Colonic mucosa (tissue), 4 donors: ENCODE measurements around the gene TIGD4. TPM values are rescaled to one million over a fixed set of nuclear protein-coding genes. Genes with fewer than 3 reads are reported as not detected.

ENCODE experiments used
- DNase-seq: peaks from one replicate; pipeline ENCODE4 v3.0.0-alpha.2; 2020
- H3K27ac ChIP-seq: fragments of 200-600 bp; one replicate; pipeline ENCODE4 v1.8.0; 2021
- H3K27me3 ChIP-seq: fragments of 200-600 bp; one replicate; pipeline ENCODE4 v1.8.0; 2021
- H3K36me3 ChIP-seq: fragments of 200-600 bp; one replicate; pipeline ENCODE4 v1.8.0; 2021
- H3K4me1 ChIP-seq: fragments of 200-600 bp; one replicate; pipeline ENCODE4 v1.8.0; 2021; ENCODE audit warnings: mild to moderate bottlenecking
- H3K4me3 ChIP-seq: fragments of 200-600 bp; one replicate; pipeline ENCODE4 v1.8.0; 2021
- H3K9ac ChIP-seq, 2 donors: one replicate each; pipeline ENCODE4 v1.7.0; 2013; ENCODE audit warnings: control low read depth in 2 of 2, low read depth in 2 of 2, low read length in 2 of 2
- H3K9me3 ChIP-seq: fragments of 200-600 bp; one replicate; pipeline ENCODE4 v1.8.0; 2021
- CTCF ChIP-seq: fragments of 200-600 bp; IDR thresholded peaks from one replicate; pipeline ENCODE4 v1.8.0; 2022; ENCODE audit warnings: antibody characterized with exemption, mild to moderate bottlenecking
- intact Hi-C: fragments of 100-400 bp; cut with DNase I; formaldehyde crosslinking; loops from one replicate; pipeline ENCODE4 v1.14.1; 2022
- total RNA-seq, 2 donors: library from RNA; stranded (reverse); fragmentation: NEBNext Ultra II Directional in 1 of 2; extraction: Animal tissue kit (Norgen Biotek cat#: 25700) in 1 of 2; gene quantifications; one replicate each; pipeline ENCODE4 v1.2.1, GENCODE V29; 2021
- donor health status: healthy.
- donor health status: DM: no; HTN: no; CAD: no.
- donor health status: DM: no; HTN: no; CAD: no.

The TIGD4 gene
- total RNA-seq, 2 donors from 2014 or later, result 0.30 TPM; not detected in 1

DNA sequence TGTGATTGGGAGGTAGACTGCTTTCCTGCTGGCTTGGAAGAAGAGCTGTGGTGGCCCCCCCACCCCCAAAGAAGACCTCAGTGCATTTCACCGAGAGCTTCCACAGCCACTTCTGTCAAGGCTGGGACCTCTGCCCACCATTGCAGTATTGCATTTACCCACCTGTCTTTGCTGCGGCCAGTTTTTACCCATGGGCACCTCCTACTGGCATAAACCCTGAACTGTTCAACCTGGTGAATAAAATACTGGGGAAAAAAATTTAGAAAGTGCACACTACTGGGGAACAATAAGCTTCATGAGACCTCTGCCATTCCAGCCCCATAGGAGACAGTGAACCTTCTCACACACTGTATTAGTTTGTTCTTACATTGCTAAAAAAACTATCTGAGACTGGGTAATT is 40.5 kb upstream of the TIGD4 start:
- Histone ChIP-seq H3K27ac (no peak overlapping the region), H3K36me3 (no peaks in the 10 kb centered on the region), H3K4me1 (no peaks in the 10 kb centered on the region), H3K4me3 (no peak overlapping the region), H3K9me3 (no peaks in the 10 kb centered on the region), H3K9ac (no peak overlapping the region), H3K27me3 (no peaks in the 10 kb centered on the region)
- no peak for TF ChIP-seq CTCF
- no peak for DNase-seq
- intact Hi-C loops, result no loop called here

- Histone ChIP-seq H3K27ac (no peak overlapping the region), H3K27me3 (no peaks in the 10 kb centered on the region), H3K9ac (no peak overlapping the region), H3K4me1 (no peaks in the 10 kb centered on the region), H3K4me3 (no peak overlapping the region), H3K36me3 (no peaks in the 10 kb centered on the region), H3K9me3 (no peaks in the 10 kb centered on the region)
- DNase-seq, result no peak
- intact Hi-C loops, result no loop called here
- TF ChIP-seq CTCF, result no peak
Measured at GRCh38 chr4:152819026-152819645, 39.6 kb upstream of the TIGD4 start.

DNA sequence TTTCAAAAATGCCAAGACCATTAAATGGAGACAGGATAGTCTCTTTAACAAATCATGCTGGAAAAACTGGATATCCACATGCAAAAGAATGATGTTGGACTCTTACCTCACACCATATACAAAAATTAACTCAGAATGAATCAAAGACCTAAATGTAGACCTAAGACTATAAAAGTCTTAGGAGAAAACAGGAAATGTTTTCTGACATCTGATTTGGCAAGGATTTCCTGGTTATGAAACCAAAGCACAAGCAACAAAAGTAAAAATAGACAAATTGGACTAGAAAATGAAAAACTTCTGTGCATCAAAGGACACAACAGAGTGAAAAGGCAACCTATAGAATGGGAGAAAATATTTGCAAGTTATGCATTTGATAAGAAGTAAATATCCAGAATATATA is 37.8 kb upstream of the TIGD4 start:
- Histone ChIP-seq H3K27me3 (no peaks in the 10 kb centered on the region), H3K9me3 (no peaks in the 10 kb centered on the region), H3K4me1 (no peaks in the 10 kb centered on the region), H3K9ac (no peak overlapping the region), H3K27ac (no peak overlapping the region), H3K36me3 (no peaks in the 10 kb centered on the region), H3K4me3 (no peak overlapping the region)
- DNase-seq, result no peak
- intact Hi-C loops, result no loop called here
- no peak for TF ChIP-seq CTCF

GRCh38 chr4:152815078-152815477 is 35.5 kb upstream of the TIGD4 start:
- no peak overlapping the region for H3K9ac ChIP-seq
- H3K9me3 ChIP-seq, result no peaks in the 10 kb centered on the region
- H3K4me1 ChIP-seq, result no peaks in the 10 kb centered on the region
- no peak for TF ChIP-seq CTCF
- H3K4me3 ChIP-seq, result no peak overlapping the region
- H3K36me3 ChIP-seq, result no peaks in the 10 kb centered on the region
- intact Hi-C loops, result no loop called here
- no peak for DNase-seq
- H3K27me3 ChIP-seq, result no peaks in the 10 kb centered on the region
- H3K27ac ChIP-seq, result no peak overlapping the region

GRCh38 chr4:152810715-152811287 is 31.3 kb upstream of the TIGD4 start:
- TF ChIP-seq CTCF, result no peak
- Histone ChIP-seq H3K27me3 (no peaks in the 10 kb centered on the region), H3K36me3 (no peaks in the 10 kb centered on the region), H3K9me3 (no peaks in the 10 kb centered on the region), H3K27ac (no peak overlapping the region), H3K4me1 (no peaks in the 10 kb centered on the region), H3K9ac (no peak overlapping the region), H3K4me3 (no peak overlapping the region)
- intact Hi-C loops, result no loop called here
- DNase-seq, result no peak
